Right atrium auricular region (tissue), 2 donors: ENCODE data around the gene WDR4. TPM values are rescaled to one million over a fixed set of nuclear protein-coding genes. Genes with fewer than 3 reads are reported as not detected.
"Not testable (repeated sequence)": the region's sequence is repeated elsewhere in the genome, so short reads cannot be mapped to it uniquely, and the experiment has no call there.

Experiments used
- DNase-seq: peaks from one replicate; pipeline ENCODE4 v3.0.0-alpha.2; 2019; ENCODE audit warnings: low spot score
- H3K27ac ChIP-seq, 2 donors: fragments of 200-600 bp; sonication (generic); 1 replicate in 1 of 2; 2 replicates in 1 of 2; pipeline ENCODE4 v1.5.1; 2016 to 2019
- H3K27me3 ChIP-seq, 2 donors: fragments of 200-600 bp; sonication (generic); one replicate each; pipeline versions ENCODE4 v1.5.1 to v1.6.0; 2017 to 2019
- H3K36me3 ChIP-seq: fragments of 200-600 bp; sonication (generic); one replicate; pipeline ENCODE4 v1.5.1; 2016
- H3K4me1 ChIP-seq, 2 donors: fragments of 200-600 bp; sonication (generic); one replicate each; pipeline versions ENCODE4 v1.5.1 to v1.6.0; 2017 to 2019
- H3K4me3 ChIP-seq, 2 donors: fragments of 200-600 bp; sonication (generic); 1 replicate in 1 of 2; 2 replicates in 1 of 2; pipeline ENCODE4 v1.5.1; 2017 to 2019; ENCODE audit warnings: mild to moderate bottlenecking in 1 of 2, moderate library complexity in 1 of 2
- H3K9me3 ChIP-seq, 2 donors: fragments of 200-600 bp; sonication (generic); one replicate each; pipeline ENCODE4 v1.5.1; 2019
- total RNA-seq, 2 donors: library from RNA; depleted of rRNA; stranded (reverse); fragments of >200 nt; gene quantifications; one replicate each; pipeline ENCODE4 v1.1.0, GENCODE V29; 2016
- TF ChIP-seq, protein P1 (sequence below), 2 donors: fragments of 200-600 bp; sonication (generic); IDR thresholded peaks; one replicate each; pipeline ENCODE4 v1.5.1; 2019; ENCODE audit warnings: antibody characterized with exemption in 2 of 2

The WDR4 gene
- total RNA-seq, 2 donors from 2014 or later, result 1.7 to 4.8 TPM

DNA sequence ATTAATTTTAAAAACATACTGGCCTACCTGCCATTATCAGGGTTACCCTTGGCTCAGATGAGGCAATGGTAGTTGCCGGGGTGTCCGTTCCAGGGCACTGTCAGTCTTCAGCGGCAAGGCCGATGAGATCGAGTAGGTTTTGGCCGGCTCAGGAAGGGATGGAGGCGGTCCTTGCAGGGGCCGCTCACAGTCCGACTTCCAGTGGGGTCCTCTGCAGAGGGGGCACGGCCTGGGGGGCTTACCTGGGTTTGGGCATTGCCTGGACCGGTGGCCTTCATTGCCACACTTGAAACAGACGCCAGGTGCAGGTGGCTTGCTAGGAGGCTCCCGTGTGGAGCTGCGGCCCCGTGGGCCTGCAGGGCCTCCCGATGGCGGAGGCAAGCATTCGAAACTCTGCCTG is 43.6 kb upstream of the WDR4 start:
- TF ChIP-seq, protein P1, sequence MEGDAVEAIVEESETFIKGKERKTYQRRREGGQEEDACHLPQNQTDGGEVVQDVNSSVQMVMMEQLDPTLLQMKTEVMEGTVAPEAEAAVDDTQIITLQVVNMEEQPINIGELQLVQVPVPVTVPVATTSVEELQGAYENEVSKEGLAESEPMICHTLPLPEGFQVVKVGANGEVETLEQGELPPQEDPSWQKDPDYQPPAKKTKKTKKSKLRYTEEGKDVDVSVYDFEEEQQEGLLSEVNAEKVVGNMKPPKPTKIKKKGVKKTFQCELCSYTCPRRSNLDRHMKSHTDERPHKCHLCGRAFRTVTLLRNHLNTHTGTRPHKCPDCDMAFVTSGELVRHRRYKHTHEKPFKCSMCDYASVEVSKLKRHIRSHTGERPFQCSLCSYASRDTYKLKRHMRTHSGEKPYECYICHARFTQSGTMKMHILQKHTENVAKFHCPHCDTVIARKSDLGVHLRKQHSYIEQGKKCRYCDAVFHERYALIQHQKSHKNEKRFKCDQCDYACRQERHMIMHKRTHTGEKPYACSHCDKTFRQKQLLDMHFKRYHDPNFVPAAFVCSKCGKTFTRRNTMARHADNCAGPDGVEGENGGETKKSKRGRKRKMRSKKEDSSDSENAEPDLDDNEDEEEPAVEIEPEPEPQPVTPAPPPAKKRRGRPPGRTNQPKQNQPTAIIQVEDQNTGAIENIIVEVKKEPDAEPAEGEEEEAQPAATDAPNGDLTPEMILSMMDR (IDR thresholded peaks at IDR 0.05), result no peak
- no peaks in the 10 kb centered on the region for H3K9me3 ChIP-seq
- no peaks in the 10 kb centered on the region for H3K27me3 ChIP-seq
- no peaks in the 10 kb centered on the region for H3K36me3 ChIP-seq
- no peak overlapping the region for H3K4me3 ChIP-seq
- DNase-seq, result no peak
- peaks cover 0 to 9% of the 10 kb centered on the region in 2 donors for H3K4me1 ChIP-seq
- H3K27ac ChIP-seq, result no peak overlapping the region

DNA sequence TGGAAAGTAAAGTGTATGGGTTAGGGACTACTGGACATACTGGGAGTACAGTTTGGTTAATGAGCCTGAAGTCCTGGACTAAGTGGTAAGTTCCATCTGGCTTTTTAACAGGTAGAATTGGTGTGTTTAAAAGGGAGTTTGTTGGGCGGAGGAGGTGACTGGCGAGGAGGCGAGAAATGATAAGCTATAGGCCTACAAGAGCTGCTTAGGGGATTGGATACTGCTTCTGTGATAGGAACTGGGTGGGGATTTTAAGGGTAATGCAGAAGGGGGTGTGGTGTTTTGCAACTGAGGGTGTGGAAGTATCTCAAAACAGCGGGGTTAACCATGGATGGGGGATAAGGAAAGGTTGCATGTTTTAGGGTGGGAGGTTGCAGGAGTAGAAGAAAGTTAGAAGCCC is 42.6 kb upstream of the WDR4 start:
- TF ChIP-seq, protein P1 (IDR thresholded peaks at IDR 0.05), result no peak

DNA sequence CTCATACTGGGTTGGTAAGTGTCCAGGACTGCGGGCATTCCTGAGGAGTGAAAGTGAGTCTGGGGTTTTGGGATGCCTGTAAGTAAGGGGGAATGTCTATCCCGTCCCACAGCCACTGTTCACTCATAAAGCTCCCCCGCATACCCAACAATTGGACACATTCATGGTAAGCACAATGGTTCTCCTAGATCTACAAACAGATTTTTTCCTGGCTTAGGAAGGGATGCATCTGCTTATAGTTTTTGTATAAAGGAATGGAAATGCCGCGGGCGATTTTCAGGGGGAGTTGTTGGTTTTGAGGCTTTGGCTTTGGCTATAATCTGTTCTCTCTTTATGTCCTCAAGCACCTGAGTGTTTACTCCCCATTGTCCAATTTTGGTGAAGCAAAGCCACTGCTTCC is 39.0 kb upstream of the WDR4 start:
- no peak for DNase-seq
- Histone ChIP-seq H3K27ac (no peak overlapping the region), H3K4me3 (no peak overlapping the region), H3K9me3 (no peaks in the 10 kb centered on the region), H3K27me3 (no peaks in the 10 kb centered on the region), H3K36me3 (no peaks in the 10 kb centered on the region), H3K4me1 (no peaks in the 10 kb centered on the region)
- TF ChIP-seq, protein P1 (IDR thresholded peaks at IDR 0.05), result no peak

More for the DNA sequence above, 42.6 kb upstream of the WDR4 start:
- Histone ChIP-seq H3K9me3 (no peaks in the 10 kb centered on the region), H3K27me3 (no peaks in the 10 kb centered on the region), H3K36me3 (no peaks in the 10 kb centered on the region), H3K4me1 (peaks cover 0 to 9% of the 10 kb centered on the region in 2 donors), H3K27ac (no peak overlapping the region), H3K4me3 (no peak overlapping the region)
- no peak for DNase-seq

DNA sequence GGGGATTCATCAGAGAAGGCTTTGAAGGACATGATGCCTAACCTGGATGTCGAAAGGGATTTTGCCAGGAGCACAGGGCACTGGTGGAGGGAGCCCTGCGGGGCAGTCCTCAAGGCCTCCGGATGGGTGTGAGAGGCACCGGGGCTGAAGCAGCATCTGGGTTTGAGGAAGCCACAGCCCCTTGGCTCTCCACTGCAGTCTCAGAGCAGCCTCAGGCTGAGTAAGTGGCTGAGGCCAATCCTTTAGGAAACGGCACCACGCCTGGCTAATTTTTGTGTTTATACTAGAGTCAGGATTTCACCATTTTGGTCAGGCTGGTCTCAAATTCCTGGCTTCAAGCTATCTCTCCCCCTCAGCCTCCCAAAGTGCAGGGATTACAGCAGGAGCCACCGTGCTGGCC is 34.1 kb upstream of the WDR4 start:
- no peaks in the 10 kb centered on the region for H3K27me3 ChIP-seq
- H3K27ac ChIP-seq, result no peak overlapping the region
- no peak overlapping the region for H3K4me3 ChIP-seq
- TF ChIP-seq, protein P1 (IDR thresholded peaks at IDR 0.05), result no peak
- DNase-seq, result no peak
- no peaks in the 10 kb centered on the region for H3K4me1 ChIP-seq
- peaks cover 37% of the 10 kb centered on the region for H3K36me3 ChIP-seq
- H3K9me3 ChIP-seq, result no peaks in the 10 kb centered on the region

DNA sequence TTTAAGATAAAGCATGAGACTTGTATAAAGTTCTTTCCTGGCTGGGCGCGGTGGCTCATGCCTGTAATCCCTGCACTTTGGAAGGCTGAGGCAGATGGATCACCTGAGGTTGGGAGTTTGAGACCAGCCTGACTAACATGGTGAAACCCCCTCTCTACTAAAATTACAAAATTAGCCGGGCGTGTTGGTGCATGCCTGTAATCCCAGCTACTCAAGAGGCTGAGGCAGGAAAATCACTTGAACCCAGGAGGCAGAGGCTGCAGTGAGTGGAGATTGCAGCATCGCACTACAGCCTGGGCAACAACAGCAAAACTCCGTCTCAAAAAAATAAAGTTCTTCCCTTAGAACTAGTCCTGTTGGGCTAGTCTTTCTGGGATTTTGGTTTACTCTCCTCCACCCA is 32.6 kb upstream of the WDR4 start:
- not testable (repeated sequence) for H3K27me3 ChIP-seq, H3K9me3 ChIP-seq, H3K4me1 ChIP-seq, H3K27ac ChIP-seq, H3K4me3 ChIP-seq, DNase-seq
- peaks cover 44% of the 10 kb centered on the region for H3K36me3 ChIP-seq

DNA sequence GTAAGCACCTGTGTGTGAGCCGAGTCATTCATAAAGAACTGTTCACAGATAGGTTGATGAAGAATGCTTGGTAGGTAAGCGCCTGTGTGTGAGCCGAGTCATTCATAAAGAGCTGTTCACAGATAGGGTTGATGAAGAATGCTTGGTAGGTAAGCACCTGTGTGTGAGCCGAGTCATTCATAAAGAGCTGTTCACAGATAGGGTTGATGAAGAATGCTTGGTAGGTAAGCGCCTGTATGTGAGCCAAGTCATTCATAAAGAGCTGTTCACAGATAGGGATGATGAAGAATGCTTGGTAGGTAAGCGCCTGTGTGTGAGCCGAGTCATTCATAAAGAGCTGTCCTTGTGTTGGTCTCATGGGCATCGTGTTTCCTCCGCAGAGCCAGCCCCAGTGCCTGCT is 29.1 kb upstream of the WDR4 start:
- peaks cover 65% of the 10 kb centered on the region for H3K36me3 ChIP-seq
- not testable (repeated sequence) for H3K9me3 ChIP-seq, H3K27me3 ChIP-seq, DNase-seq, H3K4me1 ChIP-seq, H3K27ac ChIP-seq, H3K4me3 ChIP-seq

DNA sequence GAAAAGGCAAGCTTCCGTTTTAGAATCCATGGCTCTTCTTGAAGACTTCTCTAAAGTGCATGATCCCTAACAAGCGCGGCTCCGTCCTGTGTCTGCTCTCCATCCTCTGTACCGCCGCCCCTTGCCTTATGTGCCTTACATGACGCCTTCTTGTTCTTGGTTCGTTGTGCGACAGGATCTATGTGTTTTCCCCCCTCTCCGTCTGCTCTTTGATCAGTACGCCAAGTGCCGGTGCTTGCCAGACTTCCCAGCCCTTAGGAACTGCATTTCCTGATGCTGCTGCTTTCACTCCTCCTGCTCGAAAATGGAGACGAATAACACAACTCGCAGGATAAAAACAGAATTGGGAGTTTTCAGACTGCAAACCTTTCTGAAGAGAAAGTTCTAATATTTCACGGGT is 26.9 kb upstream of the WDR4 start:
- H3K4me3 ChIP-seq, result no peak overlapping the region
- DNase-seq, result no peak
- H3K27ac ChIP-seq, result no peak overlapping the region
- H3K9me3 ChIP-seq, result no peaks in the 10 kb centered on the region
- H3K36me3 ChIP-seq, result peaks cover 60% of the 10 kb centered on the region
- TF ChIP-seq, protein P1 (IDR thresholded peaks at IDR 0.05), result no peak
- no peaks in the 10 kb centered on the region for H3K4me1 ChIP-seq
- no peaks in the 10 kb centered on the region for H3K27me3 ChIP-seq
